Subcutaneous adipose tissue (tissue), 4 donors: ENCODE data around the gene STAB2. TPM values are rescaled to one million over a fixed set of nuclear protein-coding genes. Genes with fewer than 3 reads are reported as not detected.

Experiments used
- total RNA-seq, 4 donors: library from RNA; depleted of rRNA; stranded (reverse); fragments of >200 nt; gene quantifications; one replicate each; pipeline ENCODE4 v1.1.0, GENCODE V29; 2016
- TF ChIP-seq, protein P1 (sequence below): fragments of 450-650 bp; IDR thresholded peaks from one replicate; pipeline ENCODE4 v1.5.1; 2016; ENCODE audit warnings: low read depth, mild to moderate bottlenecking, control low read depth, antibody characterized with exemption, moderate library complexity

The STAB2 gene
- total RNA-seq, 4 donors from 2014 or later: under 0.01 to 1.5 (median 0.16) TPM; not detected in 1

DNA sequence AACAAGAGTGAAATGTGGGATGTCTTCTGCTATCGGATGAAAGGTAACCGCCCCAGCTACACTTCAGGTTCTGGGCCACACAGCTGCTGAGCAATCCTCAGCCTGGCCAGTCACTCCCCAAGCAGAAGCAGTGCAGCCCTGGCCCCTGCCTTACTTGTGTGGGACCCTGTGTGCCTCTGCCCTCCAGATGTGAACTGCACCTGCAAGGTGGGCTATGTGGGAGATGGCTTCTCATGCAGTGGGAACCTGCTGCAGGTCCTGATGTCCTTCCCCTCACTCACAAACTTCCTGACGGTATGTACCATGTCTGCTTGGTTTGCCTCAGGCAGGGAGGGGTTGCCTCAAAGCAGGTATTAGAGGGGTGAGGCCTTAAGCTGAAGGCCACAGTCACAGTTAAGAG is 168.4 kb downstream of the STAB2 start:
- TF ChIP-seq, protein P1, sequence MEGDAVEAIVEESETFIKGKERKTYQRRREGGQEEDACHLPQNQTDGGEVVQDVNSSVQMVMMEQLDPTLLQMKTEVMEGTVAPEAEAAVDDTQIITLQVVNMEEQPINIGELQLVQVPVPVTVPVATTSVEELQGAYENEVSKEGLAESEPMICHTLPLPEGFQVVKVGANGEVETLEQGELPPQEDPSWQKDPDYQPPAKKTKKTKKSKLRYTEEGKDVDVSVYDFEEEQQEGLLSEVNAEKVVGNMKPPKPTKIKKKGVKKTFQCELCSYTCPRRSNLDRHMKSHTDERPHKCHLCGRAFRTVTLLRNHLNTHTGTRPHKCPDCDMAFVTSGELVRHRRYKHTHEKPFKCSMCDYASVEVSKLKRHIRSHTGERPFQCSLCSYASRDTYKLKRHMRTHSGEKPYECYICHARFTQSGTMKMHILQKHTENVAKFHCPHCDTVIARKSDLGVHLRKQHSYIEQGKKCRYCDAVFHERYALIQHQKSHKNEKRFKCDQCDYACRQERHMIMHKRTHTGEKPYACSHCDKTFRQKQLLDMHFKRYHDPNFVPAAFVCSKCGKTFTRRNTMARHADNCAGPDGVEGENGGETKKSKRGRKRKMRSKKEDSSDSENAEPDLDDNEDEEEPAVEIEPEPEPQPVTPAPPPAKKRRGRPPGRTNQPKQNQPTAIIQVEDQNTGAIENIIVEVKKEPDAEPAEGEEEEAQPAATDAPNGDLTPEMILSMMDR: no peak

DNA sequence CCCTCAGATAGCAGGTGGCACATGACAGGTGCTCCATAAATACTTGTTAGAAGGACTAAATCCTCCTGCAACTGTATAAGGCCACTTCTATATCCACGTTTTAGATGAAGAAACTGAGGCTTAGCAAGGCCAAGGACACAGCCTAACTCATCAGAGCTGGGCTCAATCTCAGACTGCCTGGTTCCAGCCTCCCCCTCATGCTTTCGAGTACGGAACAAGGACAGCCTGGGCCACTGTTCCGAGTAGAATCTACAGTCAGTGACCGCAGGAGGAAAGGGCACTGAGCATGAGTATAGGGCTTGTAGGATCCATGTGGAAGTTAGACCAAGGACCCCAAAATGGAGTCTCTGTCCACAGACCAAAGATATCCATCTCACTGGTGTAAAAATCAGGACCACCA is 169.4 kb downstream of the STAB2 start:
- TF ChIP-seq, protein P1: no peak

DNA sequence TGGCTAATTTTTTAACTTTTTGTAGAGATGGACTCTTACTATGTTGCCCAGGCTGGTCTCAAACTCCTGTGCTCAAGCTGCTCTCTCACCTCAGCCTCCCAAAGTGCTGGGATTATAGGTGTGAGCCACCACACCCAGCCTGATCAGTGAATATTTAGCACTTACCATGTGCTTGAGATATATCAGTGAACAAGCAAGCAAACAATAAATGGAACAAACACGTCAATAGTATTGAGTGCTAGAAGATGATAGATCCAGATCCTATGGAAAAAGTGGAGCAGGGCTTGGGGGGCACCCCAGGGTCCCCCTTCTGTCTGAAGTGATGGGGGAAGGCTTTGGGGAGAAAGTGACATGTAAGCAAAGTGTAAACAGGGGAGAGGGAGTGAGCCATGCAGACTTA is 170.2 kb downstream of the STAB2 start:
- TF ChIP-seq, protein P1: no peak

DNA sequence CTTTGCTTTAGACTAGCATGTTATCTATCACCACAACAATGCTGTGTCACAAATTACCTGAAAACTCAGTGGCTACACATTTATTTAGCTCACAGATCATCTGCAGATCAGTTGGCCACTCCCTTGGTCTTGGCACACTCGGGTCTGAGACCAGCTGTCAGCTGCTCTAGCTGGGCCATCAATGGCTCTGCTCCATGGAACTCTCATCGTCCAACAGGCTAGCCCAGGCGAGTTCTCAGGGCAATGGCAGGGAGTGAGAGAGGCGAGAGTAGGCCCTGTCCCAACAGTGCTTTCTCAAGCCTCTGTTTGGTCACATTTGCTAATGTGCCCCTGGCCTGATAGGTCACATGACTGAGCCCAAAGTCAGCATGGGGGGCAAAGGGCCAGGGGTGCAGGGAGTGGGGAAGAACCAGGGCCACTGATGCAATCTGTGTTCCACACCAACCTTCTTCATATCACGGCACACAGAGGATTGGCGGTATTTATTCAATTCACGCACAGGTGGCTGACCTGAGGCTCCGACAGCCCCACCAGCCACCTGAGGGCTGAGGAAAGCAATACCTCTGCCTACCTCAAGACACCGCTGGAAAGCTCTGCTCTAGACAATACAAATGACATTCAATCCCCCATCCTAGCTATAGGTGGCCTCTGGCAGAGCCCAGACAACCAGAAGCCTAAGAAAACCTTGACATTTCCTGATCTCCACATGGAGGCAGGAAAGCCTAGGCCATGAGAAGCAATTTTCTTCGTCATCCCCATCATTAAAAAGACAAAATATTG is 171.4 kb downstream of the STAB2 start:
- TF ChIP-seq, protein P1: no peak

DNA sequence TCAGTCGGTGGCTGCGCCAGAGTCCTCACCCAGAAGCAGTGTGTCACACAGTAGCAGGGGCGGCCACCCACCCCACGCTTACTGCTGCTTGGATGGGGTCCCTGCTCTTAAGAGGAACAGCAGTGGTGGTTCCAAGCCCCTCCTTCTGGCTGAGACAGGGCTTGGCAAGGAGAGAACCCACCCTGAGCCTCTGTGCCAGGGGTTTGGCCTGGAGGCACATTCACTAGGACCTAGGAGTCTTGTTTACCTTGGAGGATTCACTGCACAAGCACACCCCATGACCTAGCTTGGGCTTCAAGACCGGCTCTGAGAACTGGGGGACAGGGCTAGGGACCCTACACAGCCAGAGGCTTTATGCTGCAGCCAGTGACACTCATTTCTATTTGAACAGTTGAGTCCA is 175.4 kb downstream of the STAB2 start:
- TF ChIP-seq, protein P1: no peak

DNA sequence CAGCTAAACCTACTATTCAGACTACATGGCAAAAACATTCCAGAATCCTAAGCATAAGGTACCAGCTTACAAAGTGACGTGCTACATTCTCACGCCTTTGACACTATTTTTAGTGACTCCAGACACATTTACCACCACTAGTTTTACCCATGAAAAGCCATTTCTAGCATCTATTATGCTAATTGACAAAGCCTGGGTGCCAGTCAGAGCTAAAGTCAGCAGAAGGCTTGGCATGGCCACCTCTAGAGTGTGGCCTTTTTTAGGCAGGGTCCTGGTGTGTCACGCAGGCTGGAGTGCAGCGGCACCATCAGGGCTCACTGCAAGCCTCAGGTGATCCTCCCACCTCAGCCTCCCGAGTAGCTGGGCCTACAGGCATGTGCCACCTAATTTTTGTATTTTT is 178.2 kb downstream of the STAB2 start:
- TF ChIP-seq, protein P1: no peak

DNA sequence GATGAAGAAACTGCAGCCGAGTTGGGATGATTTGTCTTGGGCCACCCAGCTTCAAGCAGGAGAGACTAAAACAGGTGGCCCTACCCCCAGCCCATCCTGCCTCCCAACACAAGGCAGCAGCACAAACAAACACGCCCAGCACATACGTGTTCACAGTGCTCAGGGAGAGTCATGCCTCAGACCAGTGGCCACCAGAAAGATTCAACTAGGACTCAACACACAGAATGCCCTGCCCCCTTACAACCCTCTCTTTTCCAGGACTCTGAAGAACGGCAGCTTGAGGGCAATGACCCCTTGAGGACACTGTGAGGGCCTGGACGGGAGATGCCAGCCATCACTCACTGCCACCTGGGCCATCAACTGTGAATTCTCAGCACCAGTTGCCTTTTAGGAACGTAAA is 179.0 kb downstream of the STAB2 start:
- TF ChIP-seq, protein P1: no peak
